Fibroblast of villous mesenchyme (primary cell): Measurements from ENCODE around the gene LDB2. TPM values are rescaled to one million over a fixed set of nuclear protein-coding genes. Genes with fewer than 3 reads are reported as not detected.

Experiments
- DNase-seq: peaks from one replicate; pipeline ENCODE4 v3.0.0-alpha.2; 2010; ENCODE audit warnings: low read depth
- H3K4me3 ChIP-seq: 2 replicates; pipeline ENCODE4 v1.5.1; 2011; ENCODE audit warnings: low read depth, mild to moderate bottlenecking, low read length
- total RNA-seq: library from RNA; depleted of rRNA; stranded (reverse); fragments of >200 nt; gene quantifications from 2 replicates; pipeline ENCODE4 v1.2.3, GENCODE V29; 2012
- TF ChIP-seq, protein P1 (sequence below): IDR thresholded peaks from 2 replicates; pipeline ENCODE4 v1.5.1; 2012; ENCODE audit warnings: low read depth, mild to moderate bottlenecking, low read length; ENCODE audit not compliant: insufficient read depth

The LDB2 gene
- total RNA-seq, 1 donor = 19.9 TPM

DNA sequence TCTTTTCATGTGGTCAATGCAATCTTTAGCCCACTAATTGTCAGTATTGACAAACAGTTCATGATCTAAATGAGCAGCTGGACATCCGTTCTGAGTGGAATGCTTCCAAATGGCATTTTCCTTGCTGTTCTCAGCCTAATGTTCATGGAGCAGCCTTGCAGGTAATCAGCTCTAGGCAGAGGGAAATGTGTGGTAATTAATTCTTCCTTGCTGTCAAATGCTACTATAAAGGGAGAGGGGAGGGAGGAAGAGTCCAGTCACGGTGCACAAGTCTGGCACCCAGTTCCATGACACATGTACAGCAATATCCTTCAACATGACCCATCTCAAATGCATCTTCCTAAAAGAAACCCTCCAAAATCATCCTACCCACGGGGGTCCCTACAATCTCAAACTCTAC lies 88.5 kb downstream of the LDB2 start:
- TF ChIP-seq, protein P1, sequence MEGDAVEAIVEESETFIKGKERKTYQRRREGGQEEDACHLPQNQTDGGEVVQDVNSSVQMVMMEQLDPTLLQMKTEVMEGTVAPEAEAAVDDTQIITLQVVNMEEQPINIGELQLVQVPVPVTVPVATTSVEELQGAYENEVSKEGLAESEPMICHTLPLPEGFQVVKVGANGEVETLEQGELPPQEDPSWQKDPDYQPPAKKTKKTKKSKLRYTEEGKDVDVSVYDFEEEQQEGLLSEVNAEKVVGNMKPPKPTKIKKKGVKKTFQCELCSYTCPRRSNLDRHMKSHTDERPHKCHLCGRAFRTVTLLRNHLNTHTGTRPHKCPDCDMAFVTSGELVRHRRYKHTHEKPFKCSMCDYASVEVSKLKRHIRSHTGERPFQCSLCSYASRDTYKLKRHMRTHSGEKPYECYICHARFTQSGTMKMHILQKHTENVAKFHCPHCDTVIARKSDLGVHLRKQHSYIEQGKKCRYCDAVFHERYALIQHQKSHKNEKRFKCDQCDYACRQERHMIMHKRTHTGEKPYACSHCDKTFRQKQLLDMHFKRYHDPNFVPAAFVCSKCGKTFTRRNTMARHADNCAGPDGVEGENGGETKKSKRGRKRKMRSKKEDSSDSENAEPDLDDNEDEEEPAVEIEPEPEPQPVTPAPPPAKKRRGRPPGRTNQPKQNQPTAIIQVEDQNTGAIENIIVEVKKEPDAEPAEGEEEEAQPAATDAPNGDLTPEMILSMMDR = no peak
- no peak for DNase-seq

DNA sequence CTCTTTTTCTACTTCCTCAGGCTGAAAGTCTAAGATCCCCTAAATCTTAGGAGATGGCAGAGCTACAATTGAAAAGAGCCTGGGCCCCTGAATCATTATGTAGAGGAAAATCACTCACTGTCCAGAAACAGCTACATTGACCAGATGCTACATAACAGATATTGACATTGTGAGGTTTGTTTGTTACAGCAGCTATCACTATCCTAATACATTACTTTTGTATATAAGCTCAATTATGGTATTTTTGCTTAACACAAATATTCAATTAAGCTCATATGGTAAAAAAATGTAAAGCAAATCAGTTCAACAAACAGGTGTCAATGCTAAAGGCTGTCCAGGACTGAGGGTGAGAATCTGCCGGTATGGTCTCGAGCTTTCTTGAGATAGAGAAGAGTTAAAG lies 89.4 kb downstream of the LDB2 start:
- H3K4me3 ChIP-seq = no peak overlapping the region
- TF ChIP-seq, protein P1 = no peak
- DNase-seq = no peak

More for the DNA sequence above, 88.5 kb downstream of the LDB2 start:
- no peak overlapping the region for H3K4me3 ChIP-seq

DNA sequence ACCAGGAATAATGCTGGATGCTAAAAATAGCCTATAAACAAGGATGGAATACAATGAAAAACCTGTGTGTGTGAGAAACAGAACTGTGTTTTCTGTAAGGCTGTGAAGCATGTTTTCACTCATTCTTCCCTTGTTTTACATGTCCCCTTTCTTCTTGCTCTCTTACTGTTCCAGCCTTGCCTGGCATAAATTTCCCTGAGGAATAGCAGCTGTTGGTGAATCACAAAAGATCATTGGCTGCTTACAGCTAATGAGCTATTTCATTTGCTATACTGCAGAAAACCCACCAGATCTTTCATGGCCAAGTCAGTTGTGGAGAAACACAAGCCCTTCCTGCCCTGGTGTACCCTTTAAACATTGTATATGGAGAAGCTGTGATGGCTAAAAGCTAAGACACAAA lies 91.1 kb downstream of the LDB2 start:
- TF ChIP-seq, protein P1 = no peak
- no peak for DNase-seq
- no peak overlapping the region for H3K4me3 ChIP-seq

DNA sequence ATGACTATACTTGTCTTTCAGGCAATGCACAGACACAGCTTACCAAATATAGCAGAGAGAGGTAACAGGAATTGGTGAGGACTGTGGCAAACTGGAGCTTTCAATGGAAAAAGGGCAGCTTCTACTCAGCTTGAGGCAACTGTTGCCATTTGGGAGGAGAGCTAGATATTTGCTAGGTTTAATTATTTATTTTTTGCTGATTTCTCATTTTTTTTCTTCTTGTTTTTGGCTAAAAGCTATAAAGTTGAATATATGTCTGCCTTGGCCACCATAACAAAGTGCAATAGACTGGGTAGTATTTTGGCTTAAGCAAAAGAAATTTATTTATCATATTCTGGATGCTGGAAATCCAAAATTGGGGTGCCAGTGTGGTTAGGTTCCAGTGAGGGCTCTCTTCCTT lies 93.9 kb downstream of the LDB2 start:
- no peak overlapping the region for H3K4me3 ChIP-seq
- DNase-seq = no peak
- TF ChIP-seq, protein P1 = no peak

DNA sequence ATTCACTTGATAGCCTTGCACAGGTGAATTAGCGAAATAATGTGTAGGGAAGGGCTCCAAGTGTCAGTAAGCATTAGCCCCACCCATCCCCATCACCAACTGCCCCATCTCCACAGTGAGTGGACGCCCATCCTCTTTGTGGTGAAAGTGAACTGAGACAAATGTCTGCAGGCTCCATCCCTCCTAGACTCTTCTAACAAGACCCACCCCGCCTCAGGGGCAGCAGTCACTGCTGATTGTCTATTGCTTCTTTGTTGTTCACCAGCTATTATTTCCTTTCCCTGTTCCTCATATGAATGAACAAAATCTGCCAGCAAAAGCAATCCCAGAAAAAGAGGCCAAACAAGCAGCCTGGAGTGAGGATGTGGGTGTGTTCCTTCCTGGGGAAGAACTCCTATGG lies 96.4 kb downstream of the LDB2 start:
- TF ChIP-seq, protein P1 = no peak
- no peak overlapping the region for H3K4me3 ChIP-seq
- DNase-seq = no peak

DNA sequence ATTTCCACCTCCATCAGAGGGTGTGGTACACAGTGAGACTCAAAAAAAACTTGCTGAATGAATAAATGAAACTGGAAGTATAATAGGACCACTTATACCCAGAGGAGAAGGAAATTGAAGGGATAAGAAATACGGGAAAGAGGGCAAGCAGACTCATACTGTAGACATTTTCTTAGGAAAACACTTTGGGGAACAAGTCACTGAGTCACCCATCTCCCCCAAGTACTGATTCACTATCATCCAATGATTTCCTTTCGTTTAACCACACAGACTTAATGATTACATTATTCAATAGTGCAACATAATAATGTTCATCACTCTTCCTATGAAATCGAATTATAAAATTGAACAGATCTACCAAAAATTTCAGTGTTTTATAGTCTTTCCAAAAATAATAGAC lies 97.1 kb downstream of the LDB2 start:
- TF ChIP-seq, protein P1 = no peak
- no peak overlapping the region for H3K4me3 ChIP-seq
- no peak for DNase-seq

DNA sequence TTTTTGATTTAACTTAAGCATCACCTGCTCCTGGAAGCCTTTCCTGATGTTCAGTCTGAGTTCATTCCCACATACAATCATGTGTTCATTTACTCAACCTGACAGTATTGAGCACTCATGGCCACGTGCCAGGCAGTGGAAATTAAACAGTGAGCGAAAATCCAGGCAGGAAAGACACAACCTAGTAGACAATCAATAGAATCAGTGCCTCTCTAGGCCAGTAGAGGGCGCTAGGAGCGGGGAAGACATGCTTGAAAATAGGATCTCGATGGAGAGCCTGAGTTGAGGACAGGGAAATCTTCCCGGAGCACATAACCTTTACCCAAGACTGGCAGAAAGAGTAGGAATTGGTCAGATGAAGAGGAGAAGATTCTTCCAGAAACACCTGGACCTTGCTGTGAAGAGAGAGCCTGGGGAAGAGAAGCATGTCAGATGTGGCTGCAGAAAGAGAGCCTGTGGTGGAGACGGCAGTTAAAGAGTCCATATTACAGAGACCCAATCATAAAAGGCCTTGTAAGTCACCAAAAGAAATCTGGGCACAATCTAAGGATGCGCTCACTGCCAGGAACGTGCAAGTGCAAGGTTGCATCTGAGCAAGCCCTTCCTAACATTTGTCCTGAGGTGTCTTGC lies 103.5 kb downstream of the LDB2 start:
- TF ChIP-seq, protein P1 = peak; percentile 95
- peak; percentile 63 for DNase-seq
- H3K4me3 ChIP-seq = no peak overlapping the region
